AG10803 (cell line): ENCODE measurements around the gene PTPRCAP.
A peak's percentile ranks its signal among the peaks of the same experiment; 100 is the strongest.
"Not testable (repeated sequence)": the region's sequence is repeated elsewhere in the genome, so short reads cannot be mapped to it uniquely, and the experiment has no call there.

Experiments used
- DNase-seq: peaks from one replicate; pipeline ENCODE4 v3.0.0; 2010; ENCODE audit warnings: low read depth
- H3K4me3 ChIP-seq: 2 replicates; pipeline ENCODE4 v1.5.1; 2011; ENCODE audit warnings: mild to moderate bottlenecking, low read length, control low read depth
- CTCF ChIP-seq: conservative IDR thresholded peaks from 2 replicates; pipeline ENCODE4 v1.5.1; 2011; ENCODE audit warnings: mild to moderate bottlenecking, low read length, control low read depth, inconsistent platforms

The PTPRCAP gene

DNA sequence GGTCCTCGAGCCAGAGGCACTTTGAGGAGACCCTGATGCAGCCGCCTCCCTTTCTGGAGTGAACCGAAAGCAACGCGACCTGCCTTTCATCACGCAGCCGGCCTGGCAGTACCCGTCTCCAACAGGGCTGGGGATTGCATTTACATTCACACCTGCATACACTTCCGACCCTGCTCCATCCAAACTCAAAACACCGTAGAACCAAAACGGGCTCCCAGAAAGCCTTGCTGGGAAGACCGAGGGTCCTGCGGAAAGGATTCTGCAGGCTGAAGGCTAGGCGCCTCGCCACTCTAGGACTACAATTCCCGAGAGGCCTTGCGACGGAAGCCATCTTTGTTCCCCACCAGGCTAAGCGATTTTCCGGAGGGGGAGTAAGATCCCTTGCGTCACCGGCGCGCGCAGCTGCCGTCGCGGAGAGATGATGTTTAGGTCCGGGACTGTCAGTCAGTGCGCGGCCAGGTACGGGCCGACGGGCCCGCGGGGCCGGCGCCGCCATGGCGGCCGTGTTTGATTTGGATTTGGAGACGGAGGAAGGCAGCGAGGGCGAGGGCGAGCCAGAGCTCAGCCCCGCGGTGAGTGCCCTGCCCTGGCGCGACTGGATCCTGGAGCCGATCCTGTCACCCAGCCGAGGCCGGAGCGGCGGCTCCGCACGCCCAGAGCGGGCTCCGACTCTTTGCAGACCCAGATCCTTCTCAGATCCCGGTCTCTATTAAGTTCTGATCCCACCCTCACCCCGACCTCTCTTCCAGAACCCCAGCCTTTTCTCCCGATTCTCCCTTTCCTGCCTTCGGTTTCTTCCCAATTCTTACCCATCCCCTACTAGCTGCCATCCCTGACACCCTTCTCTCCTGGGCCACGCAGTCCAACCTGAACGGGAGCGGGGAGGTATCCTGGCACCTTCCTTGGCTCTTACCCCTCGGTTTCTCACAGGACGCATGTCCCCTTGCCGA lies 9.2 kb downstream of the PTPRCAP start, which contains the start of gene RPS6KB2:
TSS of gene RPS6KB2 (plus strand) at position 443 of the 950 bp plus-strand sequence. CDS start at position 495, 52 bp downstream.
- peak; percentile 96 for DNase-seq
- no peak for TF ChIP-seq CTCF
- H3K4me3 ChIP-seq = peak within 1 kb of the TSS; percentile 98

GRCh38 chr11:67427364-67427859 lies 10.1 kb downstream of the PTPRCAP start:
- H3K4me3 ChIP-seq = peak overlapping the region; percentile 98
- DNase-seq = not testable (repeated sequence)

DNA sequence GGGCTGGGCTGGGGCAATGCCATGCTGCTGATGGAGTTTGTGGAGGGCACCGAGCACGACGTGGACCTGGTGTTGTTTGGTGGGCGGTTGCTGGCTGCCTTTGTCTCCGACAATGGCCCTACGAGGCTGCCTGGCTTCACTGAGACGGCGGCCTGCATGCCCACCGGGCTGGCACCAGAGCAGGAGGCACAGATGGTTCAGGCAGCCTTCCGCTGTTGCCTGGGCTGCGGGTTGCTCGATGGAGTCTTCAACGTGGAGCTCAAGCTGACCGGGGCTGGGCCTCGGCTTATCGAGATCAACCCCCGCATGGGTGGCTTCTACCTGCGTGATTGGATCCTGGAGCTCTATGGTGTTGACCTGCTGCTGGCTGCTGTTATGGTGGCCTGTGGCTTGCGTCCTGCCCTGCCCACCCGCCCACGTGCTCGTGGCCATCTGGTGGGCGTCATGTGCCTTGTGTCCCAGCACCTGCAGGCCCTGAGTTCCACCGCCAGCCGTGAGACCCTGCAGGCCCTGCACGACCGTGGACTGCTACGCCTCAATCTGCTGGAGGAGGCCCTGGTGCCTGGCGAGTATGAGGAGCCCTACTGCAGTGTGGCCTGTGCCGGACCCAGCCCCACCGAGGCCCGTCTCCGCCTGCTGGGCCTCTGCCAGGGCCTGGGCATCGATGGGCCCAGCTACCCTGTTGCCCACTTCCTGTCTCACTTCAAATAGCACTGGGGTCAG lies 13.4 kb downstream of the PTPRCAP start:
- TF ChIP-seq CTCF = no peak
- no peak overlapping the region for H3K4me3 ChIP-seq
- DNase-seq = no peak

GRCh38 chr11:67423466-67423865 lies 14.0 kb downstream of the PTPRCAP start:
- TF ChIP-seq CTCF = no peak
- no peak for DNase-seq
- H3K4me3 ChIP-seq = no peak overlapping the region

GRCh38 chr11:67422891-67423290 lies 14.6 kb downstream of the PTPRCAP start:
- no peak for TF ChIP-seq CTCF
- no peak for DNase-seq
- no peak overlapping the region for H3K4me3 ChIP-seq

GRCh38 chr11:67421430-67422031 lies 16.0 kb downstream of the PTPRCAP start:
- peak overlapping the region; percentile 46 for H3K4me3 ChIP-seq
- DNase-seq = no peak
- no peak for TF ChIP-seq CTCF
